GM23338 (cell line): ENCODE data around the gene SARS2. TPM values are rescaled to one million over a fixed set of nuclear protein-coding genes. Genes with fewer than 3 reads are reported as not detected.

ENCODE experiments used
- ATAC-seq: fragments of 200-7000 bp; cut with Tn5 transposase; 3 replicates; pipeline ENCODE4 v1.9.1; 2020
- DNase-seq: peaks from one replicate; pipeline ENCODE4 v3.0.0-alpha.2; 2015; ENCODE audit warnings: low spot score
- H2AFZ ChIP-seq: fragments of 200-600 bp; sonication (generic); 2 replicates; pipeline ENCODE4 v1.8.0; 2016; ENCODE audit warnings: antibody characterized with exemption, mild to moderate bottlenecking, moderate library complexity
- H3F3A ChIP-seq: fragments of 200-600 bp; sonication (generic); replicated peaks from 2 replicates; pipeline ENCODE4 v1.8.0; 2017; ENCODE audit warnings: antibody characterized with exemption, mixed run types, low read depth
- H3K27ac ChIP-seq: fragments of 200-600 bp; sonication (generic); 2 replicates; pipeline ENCODE4 v1.6.1; 2016; ENCODE audit warnings: low read depth
- H3K27me3 ChIP-seq: fragments of 200-600 bp; sonication (generic); 2 replicates; pipeline ENCODE4 v1.8.0; 2016; ENCODE audit warnings: mild to moderate bottlenecking, mixed run types, moderate library complexity; ENCODE audit not compliant: insufficient read depth
- H3K36me3 ChIP-seq: fragments of 200-600 bp; sonication (generic); 2 replicates; pipeline ENCODE4 v1.8.0; 2016; ENCODE audit warnings: mild to moderate bottlenecking; ENCODE audit not compliant: insufficient read depth
- H3K4me1 ChIP-seq: fragments of 200-600 bp; sonication (generic); 2 replicates; pipeline ENCODE4 v1.8.0; 2016; ENCODE audit warnings: mild to moderate bottlenecking, moderate library complexity; ENCODE audit not compliant: insufficient read depth
- H3K4me2 ChIP-seq: fragments of 200-600 bp; sonication (generic); 2 replicates; pipeline ENCODE4 v1.7.1; 2017; ENCODE audit warnings: mixed run types
- H3K4me3 ChIP-seq: fragments of 200-600 bp; sonication (generic); 2 replicates; pipeline ENCODE4 v1.6.1; 2016; ENCODE audit warnings: mixed run types
- H3K79me2 ChIP-seq: fragments of 200-600 bp; sonication (generic); replicated peaks from 2 replicates; pipeline ENCODE4 v1.8.0; 2017; ENCODE audit warnings: mild to moderate bottlenecking; ENCODE audit not compliant: insufficient read depth
- H3K9me2 ChIP-seq: fragments of 200-600 bp; sonication (generic); 2 replicates; pipeline ENCODE4 v1.8.0; 2017; ENCODE audit not compliant: insufficient read depth
- H4K20me1 ChIP-seq: fragments of 200-600 bp; sonication (generic); replicated peaks from 2 replicates; pipeline ENCODE4 v1.8.0; 2017; ENCODE audit warnings: mild to moderate bottlenecking; ENCODE audit not compliant: insufficient read depth
- H3K27ac Mint-ChIP-seq: 2 replicates; pipeline ENCODE4 v1.8.0; 2020; ENCODE audit warnings: inconsistent platforms, mild to moderate bottlenecking, moderate library complexity, mixed read lengths
- H3K27me3 Mint-ChIP-seq: 3 replicates; pipeline ENCODE4 v1.8.0; 2022; ENCODE audit warnings: low read depth, mild to moderate bottlenecking, moderate library complexity, mixed read lengths, inconsistent platforms; ENCODE audit not compliant: insufficient read depth, poor library complexity
- H3K36me3 Mint-ChIP-seq: 3 replicates; pipeline ENCODE4 v1.8.0; 2021; ENCODE audit warnings: low read depth, mild to moderate bottlenecking, inconsistent platforms, moderate library complexity, mixed read lengths
- H3K4me1 Mint-ChIP-seq: 3 replicates; pipeline ENCODE4 v1.8.0; 2020; ENCODE audit warnings: mild to moderate bottlenecking, inconsistent platforms, mixed read lengths
- H3K4me3 Mint-ChIP-seq: 3 replicates; pipeline ENCODE4 v1.8.0; 2021; ENCODE audit warnings: moderate library complexity, mild to moderate bottlenecking, inconsistent platforms, mixed read lengths
- H3K9me3 Mint-ChIP-seq: 3 replicates; pipeline ENCODE4 v1.8.0; 2020; ENCODE audit warnings: moderate library complexity, mild to moderate bottlenecking, inconsistent platforms, mixed read lengths
- EZH2 ChIP-seq: fragments of 200-600 bp; sonication (generic); IDR thresholded peaks from one replicate; pipeline ENCODE4 v1.8.0; 2017; ENCODE audit warnings: antibody characterized with exemption, mild to moderate bottlenecking, low read depth; ENCODE audit not compliant: unreplicated experiment
- EZH2phosphoT487 ChIP-seq: fragments of 200-600 bp; sonication (generic); IDR thresholded peaks from one replicate; pipeline ENCODE4 v1.8.1; 2018; ENCODE audit warnings: antibody characterized with exemption; ENCODE audit not compliant: unreplicated experiment
- polyA plus RNA-seq: library from polyadenylated mRNA; unstranded; fragments of >200 nt; fragmentation: Nextera tagmentation; extraction: Ambion mirVana; gene quantifications from 2 replicates; pipeline ENCODE4 v1.2.1, GENCODE V29; 2016
- total RNA-seq: library from RNA; depleted of rRNA; stranded (reverse); fragments of >200 nt; shearing (Covaris generic); gene quantifications from 2 replicates; pipeline ENCODE4 v1.2.3, GENCODE V29; 2014
- TF ChIP-seq, protein P1 (sequence below): fragments of 250-450 bp; sonication (Bioruptor Pico); IDR thresholded peaks from 2 replicates; pipeline ENCODE4 v1.5.0; 2020; ENCODE audit warnings: mild to moderate bottlenecking, moderate library complexity
- TF ChIP-seq, protein P2 (sequence below): IDR thresholded peaks from 2 replicates; pipeline ENCODE4 v1.6.1; 2016; ENCODE audit warnings: antibody characterized with exemption
- TF ChIP-seq, protein P3 (sequence below): IDR thresholded peaks from one replicate; pipeline ENCODE4 v1.6.1; 2018; ENCODE audit warnings: antibody characterized with exemption; ENCODE audit not compliant: unreplicated experiment
- TF ChIP-seq, protein P4 (sequence below), 2 experiments: fragments of 200-600 bp in 1 of 2; sonication (generic) in 1 of 2; conservative IDR thresholded peaks; 2 replicates each; pipeline versions ENCODE4 v1.5.1 to v1.6.1; 2016 to 2017; ENCODE audit warnings: antibody characterized with exemption in 2 of 2, low read depth in 2 of 2, mild to moderate bottlenecking in 2 of 2, moderate library complexity in 1 of 2

SARS2 gene
- total and polyA plus RNA-seq, 2 experiments from 2014 or later: 70.6 to 75.7 TPM

DNA sequence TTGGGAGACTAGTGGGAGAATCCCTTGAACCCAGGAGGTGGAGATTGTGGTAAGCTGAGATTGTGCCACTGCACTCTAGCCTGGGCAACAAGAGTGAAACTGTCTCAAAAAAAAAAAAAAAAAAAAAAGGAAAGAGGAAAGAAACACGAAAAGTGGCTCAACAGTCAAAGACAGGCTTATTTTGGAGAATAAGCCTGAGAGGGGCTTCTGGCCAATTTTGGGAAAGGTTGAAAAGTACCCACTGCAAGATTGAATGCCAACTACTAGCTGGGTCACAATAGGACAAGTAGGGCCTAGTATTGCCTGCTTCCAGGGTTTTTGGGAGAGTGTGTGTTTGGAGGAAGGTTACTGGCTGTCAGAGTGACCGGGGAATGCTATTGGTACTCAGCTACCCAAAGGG, 27.7 kb upstream of the SARS2 start:
- H3F3A ChIP-seq: 0 out of 2 replicates have a peak, but pooled peaks cover 9% of the 10 kb centered on the region
- TF ChIP-seq, protein P1, sequence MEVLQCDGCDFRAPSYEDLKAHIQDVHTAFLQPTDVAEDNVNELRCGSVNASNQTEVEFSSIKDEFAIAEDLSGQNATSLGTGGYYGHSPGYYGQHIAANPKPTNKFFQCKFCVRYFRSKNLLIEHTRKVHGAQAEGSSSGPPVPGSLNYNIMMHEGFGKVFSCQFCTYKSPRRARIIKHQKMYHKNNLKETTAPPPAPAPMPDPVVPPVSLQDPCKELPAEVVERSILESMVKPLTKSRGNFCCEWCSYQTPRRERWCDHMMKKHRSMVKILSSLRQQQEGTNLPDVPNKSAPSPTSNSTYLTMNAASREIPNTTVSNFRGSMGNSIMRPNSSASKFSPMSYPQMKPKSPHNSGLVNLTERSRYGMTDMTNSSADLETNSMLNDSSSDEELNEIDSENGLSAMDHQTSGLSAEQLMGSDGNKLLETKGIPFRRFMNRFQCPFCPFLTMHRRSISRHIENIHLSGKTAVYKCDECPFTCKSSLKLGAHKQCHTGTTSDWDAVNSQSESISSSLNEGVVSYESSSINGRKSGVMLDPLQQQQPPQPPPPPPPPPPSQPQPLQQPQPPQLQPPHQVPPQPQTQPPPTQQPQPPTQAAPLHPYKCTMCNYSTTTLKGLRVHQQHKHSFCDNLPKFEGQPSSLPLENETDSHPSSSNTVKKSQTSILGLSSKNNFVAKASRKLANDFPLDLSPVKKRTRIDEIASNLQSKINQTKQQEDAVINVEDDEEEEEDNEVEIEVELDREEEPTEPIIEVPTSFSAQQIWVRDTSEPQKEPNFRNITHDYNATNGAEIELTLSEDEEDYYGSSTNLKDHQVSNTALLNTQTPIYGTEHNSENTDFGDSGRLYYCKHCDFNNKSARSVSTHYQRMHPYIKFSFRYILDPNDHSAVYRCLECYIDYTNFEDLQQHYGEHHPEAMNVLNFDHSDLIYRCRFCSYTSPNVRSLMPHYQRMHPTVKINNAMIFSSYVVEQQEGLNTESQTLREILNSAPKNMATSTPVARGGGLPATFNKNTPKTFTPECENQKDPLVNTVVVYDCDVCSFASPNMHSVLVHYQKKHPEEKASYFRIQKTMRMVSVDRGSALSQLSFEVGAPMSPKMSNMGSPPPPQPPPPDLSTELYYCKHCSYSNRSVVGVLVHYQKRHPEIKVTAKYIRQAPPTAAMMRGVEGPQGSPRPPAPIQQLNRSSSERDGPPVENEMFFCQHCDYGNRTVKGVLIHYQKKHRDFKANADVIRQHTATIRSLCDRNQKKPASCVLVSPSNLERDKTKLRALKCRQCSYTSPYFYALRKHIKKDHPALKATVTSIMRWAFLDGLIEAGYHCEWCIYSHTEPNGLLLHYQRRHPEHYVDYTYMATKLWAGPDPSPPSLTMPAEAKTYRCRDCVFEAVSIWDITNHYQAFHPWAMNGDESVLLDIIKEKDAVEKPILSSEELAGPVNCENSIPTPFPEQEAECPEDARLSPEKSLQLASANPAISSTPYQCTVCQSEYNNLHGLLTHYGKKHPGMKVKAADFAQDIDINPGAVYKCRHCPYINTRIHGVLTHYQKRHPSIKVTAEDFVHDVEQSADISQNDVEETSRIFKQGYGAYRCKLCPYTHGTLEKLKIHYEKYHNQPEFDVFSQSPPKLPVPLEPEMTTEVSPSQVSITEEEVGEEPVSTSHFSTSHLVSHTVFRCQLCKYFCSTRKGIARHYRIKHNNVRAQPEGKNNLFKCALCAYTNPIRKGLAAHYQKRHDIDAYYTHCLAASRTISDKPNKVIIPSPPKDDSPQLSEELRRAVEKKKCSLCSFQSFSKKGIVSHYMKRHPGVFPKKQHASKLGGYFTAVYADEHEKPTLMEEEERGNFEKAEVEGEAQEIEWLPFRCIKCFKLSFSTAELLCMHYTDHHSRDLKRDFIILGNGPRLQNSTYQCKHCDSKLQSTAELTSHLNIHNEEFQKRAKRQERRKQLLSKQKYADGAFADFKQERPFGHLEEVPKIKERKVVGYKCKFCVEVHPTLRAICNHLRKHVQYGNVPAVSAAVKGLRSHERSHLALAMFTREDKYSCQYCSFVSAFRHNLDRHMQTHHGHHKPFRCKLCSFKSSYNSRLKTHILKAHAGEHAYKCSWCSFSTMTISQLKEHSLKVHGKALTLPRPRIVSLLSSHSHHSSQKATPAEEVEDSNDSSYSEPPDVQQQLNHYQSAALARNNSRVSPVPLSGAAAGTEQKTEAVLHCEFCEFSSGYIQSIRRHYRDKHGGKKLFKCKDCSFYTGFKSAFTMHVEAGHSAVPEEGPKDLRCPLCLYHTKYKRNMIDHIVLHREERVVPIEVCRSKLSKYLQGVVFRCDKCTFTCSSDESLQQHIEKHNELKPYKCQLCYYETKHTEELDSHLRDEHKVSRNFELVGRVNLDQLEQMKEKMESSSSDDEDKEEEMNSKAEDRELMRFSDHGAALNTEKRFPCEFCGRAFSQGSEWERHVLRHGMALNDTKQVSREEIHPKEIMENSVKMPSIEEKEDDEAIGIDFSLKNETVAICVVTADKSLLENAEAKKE (CRISPR knock-in tag): no peak
- TF ChIP-seq, protein P2, sequence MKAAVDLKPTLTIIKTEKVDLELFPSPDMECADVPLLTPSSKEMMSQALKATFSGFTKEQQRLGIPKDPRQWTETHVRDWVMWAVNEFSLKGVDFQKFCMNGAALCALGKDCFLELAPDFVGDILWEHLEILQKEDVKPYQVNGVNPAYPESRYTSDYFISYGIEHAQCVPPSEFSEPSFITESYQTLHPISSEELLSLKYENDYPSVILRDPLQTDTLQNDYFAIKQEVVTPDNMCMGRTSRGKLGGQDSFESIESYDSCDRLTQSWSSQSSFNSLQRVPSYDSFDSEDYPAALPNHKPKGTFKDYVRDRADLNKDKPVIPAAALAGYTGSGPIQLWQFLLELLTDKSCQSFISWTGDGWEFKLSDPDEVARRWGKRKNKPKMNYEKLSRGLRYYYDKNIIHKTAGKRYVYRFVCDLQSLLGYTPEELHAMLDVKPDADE: no peak
- DNase-seq: no peak
- Mint-ChIP-seq H3K4me1 (peaks cover 5% of the 10 kb centered on the region; the same call in 1 of the 3 replicates), H3K27me3 (peaks cover 1% of the 10 kb centered on the region), H3K36me3 (peaks cover 14% of the 10 kb centered on the region; the same call in 2 of the 3 replicates), H3K4me3 (no peak overlapping the region), H3K9me3 (peaks cover 13% of the 10 kb centered on the region; the same call in 2 of the 3 replicates), H3K27ac (no peak overlapping the region)
- no peak overlapping the region for H3K4me2 ChIP-seq
- H2AFZ ChIP-seq: no peak overlapping the region
- H3K79me2 ChIP-seq: no peaks in the 10 kb centered on the region
- H3K36me3 ChIP-seq: no peaks in the 10 kb centered on the region
- H3K27me3 ChIP-seq: no peaks in the 10 kb centered on the region
- H3K4me1 ChIP-seq: no peaks in the 10 kb centered on the region
- no peak for ATAC-seq
- H4K20me1 ChIP-seq: peaks cover 3% of the 10 kb centered on the region; the same call in 1 of the 2 replicates
- H3K9me2 ChIP-seq: no peaks in the 10 kb centered on the region
- H3K27ac ChIP-seq: no peak overlapping the region
- H3K4me3 ChIP-seq: no peak overlapping the region

DNA sequence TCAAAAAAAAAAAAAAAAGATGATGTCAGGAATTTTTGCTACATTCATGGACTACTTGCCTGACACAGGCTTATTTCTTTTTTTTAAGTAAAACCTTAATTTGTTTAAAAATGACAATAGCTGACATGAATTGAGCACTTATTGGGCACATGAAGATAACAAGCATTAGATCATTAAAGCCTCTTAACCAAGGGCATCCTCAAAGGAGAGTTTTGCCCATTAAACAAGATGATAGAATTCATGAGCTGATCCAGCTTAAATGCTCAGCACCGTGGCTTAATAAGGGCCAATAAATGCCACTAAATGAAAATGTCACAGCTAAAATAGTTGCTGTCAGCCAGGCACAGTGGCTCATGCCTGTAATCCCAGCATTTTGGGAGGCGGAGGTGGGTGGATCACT, 25.7 kb upstream of the SARS2 start:
- Mint-ChIP-seq H3K27me3 (peaks cover 9% of the 10 kb centered on the region), H3K9me3 (peaks cover 13% of the 10 kb centered on the region; the same call in 2 of the 3 replicates), H3K27ac (no peak overlapping the region), H3K36me3 (peaks cover 17% of the 10 kb centered on the region; the same call in 2 of the 3 replicates), H3K4me1 (peaks cover 5% of the 10 kb centered on the region; the same call in 2 of the 3 replicates), H3K4me3 (no peak overlapping the region)
- H3K9me2 ChIP-seq: no peaks in the 10 kb centered on the region
- peaks cover 4% of the 10 kb centered on the region; the same call in 1 of the 2 replicates for H3F3A ChIP-seq
- no peak overlapping the region for H2AFZ ChIP-seq
- peaks cover under 1% of the 10 kb centered on the region; the same call in 1 of the 2 replicates for H4K20me1 ChIP-seq
- H3K4me3 ChIP-seq: no peak overlapping the region
- H3K4me2 ChIP-seq: no peak overlapping the region
- no peaks in the 10 kb centered on the region for H3K4me1 ChIP-seq
- H3K27ac ChIP-seq: no peak overlapping the region
- H3K36me3 ChIP-seq: no peaks in the 10 kb centered on the region
- DNase-seq (no peak), ATAC-seq (no peak)
- H3K79me2 ChIP-seq: no peaks in the 10 kb centered on the region
- no peaks in the 10 kb centered on the region for H3K27me3 ChIP-seq
- TF ChIP-seq, protein P3, sequence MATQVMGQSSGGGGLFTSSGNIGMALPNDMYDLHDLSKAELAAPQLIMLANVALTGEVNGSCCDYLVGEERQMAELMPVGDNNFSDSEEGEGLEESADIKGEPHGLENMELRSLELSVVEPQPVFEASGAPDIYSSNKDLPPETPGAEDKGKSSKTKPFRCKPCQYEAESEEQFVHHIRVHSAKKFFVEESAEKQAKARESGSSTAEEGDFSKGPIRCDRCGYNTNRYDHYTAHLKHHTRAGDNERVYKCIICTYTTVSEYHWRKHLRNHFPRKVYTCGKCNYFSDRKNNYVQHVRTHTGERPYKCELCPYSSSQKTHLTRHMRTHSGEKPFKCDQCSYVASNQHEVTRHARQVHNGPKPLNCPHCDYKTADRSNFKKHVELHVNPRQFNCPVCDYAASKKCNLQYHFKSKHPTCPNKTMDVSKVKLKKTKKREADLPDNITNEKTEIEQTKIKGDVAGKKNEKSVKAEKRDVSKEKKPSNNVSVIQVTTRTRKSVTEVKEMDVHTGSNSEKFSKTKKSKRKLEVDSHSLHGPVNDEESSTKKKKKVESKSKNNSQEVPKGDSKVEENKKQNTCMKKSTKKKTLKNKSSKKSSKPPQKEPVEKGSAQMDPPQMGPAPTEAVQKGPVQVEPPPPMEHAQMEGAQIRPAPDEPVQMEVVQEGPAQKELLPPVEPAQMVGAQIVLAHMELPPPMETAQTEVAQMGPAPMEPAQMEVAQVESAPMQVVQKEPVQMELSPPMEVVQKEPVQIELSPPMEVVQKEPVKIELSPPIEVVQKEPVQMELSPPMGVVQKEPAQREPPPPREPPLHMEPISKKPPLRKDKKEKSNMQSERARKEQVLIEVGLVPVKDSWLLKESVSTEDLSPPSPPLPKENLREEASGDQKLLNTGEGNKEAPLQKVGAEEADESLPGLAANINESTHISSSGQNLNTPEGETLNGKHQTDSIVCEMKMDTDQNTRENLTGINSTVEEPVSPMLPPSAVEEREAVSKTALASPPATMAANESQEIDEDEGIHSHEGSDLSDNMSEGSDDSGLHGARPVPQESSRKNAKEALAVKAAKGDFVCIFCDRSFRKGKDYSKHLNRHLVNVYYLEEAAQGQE: no peak
- TF ChIP-seq, protein P2: no peak
- TF ChIP-seq EZH2 (no peak), EZH2phosphoT487 (no peak)
- TF ChIP-seq, protein P4, sequence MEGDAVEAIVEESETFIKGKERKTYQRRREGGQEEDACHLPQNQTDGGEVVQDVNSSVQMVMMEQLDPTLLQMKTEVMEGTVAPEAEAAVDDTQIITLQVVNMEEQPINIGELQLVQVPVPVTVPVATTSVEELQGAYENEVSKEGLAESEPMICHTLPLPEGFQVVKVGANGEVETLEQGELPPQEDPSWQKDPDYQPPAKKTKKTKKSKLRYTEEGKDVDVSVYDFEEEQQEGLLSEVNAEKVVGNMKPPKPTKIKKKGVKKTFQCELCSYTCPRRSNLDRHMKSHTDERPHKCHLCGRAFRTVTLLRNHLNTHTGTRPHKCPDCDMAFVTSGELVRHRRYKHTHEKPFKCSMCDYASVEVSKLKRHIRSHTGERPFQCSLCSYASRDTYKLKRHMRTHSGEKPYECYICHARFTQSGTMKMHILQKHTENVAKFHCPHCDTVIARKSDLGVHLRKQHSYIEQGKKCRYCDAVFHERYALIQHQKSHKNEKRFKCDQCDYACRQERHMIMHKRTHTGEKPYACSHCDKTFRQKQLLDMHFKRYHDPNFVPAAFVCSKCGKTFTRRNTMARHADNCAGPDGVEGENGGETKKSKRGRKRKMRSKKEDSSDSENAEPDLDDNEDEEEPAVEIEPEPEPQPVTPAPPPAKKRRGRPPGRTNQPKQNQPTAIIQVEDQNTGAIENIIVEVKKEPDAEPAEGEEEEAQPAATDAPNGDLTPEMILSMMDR (conservative IDR thresholded peaks at IDR 0.05; ENCODE audit: low read depth in 2 of 2): no peak
